GM19324 (cell line): ENCODE data around the gene LMF2.
A peak's percentile ranks its signal among the peaks of the same experiment; 100 is the strongest.

ENCODE experiments used
- ATAC-seq: cut with Tn5 transposase; IDR thresholded peaks from one replicate; pipeline ENCODE4 v1.9.1; 2021; ENCODE audit warnings: mild to moderate bottlenecking, moderate library complexity; ENCODE audit not compliant: unreplicated experiment, low FRiP score

LMF2 gene

DNA sequence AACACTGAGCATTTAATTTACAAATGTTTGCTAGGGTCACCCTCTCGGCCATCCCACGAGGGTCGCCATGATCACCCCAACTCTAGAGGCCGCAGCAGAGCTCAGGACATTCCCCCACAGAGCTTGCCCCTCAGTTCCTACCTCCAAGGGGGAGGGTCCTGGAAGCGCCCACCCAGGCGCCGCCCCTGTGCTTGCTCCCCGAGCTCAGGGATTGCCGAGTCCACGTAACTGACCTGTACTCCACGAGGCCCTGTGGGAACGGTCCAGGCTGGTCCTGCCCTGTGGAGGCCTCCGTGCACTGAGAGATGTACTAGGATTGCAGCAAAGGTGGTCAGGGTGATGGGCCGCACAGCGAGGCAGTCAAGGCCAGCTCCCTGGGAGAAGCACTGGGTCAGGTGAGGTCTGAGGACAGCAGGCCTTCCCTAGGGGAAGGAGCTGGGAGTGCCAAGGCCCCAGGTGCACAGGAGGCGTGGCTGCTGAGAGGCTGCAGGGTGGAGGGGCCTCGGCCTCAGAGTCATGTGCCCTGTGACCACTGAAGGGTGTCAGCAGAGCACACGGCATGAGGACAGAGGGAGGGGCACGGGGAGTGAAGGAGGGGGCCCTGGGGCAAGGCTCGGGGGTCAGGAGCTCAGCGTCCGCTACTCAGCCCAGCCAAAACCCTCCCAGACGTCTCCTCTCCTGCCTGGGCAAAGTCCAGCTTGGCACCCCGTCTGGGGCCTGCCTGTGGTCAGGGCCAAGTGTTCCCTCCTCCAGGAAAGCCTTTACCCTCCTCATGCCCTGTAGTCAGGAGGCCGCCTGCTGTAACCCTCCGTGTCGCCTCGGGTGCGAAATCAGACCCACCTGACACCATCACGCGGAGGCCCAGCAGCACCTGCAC is 23.3 kb downstream of the LMF2 start:
- no peak for ATAC-seq

DNA sequence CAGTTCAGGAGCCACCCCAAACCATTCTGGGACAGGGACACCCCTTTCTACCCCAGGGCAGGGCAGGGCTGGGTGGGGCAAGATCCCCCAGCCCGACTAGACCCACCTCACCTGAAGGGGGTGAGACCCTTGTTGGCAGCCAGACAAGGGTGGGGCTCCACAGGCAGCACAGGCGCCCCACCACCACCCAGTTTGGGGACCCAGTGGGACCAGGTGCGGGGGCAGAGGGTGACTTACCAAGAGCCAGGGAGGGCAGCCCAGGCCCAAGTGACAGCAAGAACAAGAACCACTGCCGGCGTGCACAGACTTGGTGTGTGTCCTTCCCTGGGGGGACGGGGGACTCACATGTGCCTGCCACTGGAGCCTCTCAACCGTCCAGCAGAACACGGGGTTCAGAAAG is 23.9 kb downstream of the LMF2 start:
- no peak for ATAC-seq

DNA sequence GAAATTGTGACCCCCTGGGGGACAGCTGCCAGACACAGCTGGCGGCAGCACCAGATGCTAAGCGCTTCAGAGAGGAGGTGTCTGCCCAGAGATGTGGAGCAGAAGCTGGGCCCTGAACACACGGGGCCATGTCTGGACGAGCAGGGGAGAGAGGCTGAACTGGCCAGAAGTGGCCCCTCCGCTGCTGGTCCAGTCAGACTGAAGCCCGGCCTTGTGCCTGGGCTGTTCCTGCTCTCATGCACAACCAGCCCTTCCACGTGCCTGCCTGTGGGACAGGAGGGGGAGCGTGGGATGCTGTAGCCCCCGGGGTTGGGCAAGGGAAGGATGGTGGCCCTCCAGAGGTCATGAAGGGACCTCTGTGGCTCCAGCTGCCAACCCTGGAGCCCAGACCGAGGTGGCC is 24.4 kb downstream of the LMF2 start:
- ATAC-seq = no peak

DNA sequence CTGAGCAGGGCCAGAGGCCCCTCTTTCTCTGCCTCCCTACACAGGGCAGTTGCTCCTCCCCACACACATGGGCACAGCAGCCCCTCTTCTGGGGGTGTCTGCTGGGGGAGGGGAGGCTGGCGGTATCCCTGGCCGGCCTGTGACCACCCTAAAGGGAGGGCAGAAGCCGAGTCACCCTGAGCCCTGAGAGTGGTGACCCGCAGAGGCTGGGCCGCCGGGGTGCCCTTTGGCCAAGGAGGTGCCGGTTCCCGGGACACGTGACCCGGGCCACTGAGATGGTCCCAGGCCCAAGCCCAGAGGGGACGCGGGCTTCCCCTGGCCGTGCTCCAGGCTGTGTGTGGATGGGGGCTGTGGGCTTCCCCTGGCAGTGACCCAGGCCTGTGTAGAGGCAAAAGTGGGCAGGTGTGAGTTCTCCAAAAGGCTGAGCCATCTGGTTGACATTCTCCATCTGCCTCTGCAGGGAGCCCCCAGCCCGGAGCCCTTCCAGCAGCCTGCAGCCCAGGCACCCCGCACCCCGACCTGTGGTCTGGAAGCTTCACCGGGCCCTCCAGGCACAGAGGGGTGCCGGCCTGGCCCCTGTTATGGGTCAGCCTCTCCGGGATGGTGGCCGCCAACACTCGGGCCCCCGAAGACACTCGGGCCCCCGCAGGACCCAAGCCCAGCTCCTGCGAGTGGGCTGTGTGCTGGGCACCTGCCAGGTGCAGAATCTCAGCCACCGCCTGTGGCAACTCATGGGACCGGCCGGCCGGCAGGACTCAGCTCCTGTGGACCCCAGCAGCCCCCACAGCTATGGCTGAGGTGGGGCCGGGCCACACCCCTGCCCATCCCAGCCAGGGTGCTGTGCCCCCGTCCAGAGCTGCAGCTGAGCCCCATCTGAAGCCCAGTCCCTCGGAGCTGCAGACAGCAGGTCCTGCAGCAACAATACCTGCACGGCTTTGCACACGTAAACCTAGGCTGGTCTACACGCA is 25.1 kb downstream of the LMF2 start:
- no peak for ATAC-seq

DNA sequence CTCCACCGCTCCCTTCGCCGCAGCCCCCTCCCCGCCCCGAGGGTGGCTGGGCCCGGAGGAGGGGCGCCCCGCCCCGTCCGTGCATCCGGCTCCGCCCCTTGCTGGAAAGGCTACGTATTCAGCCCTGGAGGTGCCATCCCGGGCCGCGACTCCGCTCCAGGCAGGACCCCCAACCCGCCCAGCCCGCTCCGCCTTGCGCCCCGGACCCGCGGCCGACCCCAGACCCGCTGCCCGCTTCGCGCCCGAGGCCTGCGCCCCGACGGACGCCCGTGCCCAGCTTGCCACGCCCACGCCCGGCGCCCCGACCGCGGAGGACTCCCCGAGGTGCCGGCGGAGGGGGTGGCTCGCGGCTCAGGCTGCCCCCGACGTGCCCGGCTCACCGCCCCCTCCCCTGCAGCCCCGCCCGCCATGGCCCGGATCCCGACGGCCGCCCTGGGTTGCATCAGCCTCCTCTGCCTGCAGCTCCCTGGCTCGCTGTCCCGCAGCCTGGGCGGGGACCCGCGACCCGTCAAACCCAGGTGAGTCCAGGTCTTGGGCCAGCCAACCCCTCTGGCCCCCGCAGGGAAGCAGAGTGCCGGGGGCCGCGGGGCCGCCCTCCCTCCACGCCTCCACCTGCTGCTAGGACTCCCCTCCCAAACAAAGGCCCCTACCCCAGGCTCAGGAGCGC is 25.9 kb downstream of the LMF2 start, which contains the start of gene ADM2:
TSS of gene ADM2 (plus strand) at position 104 of the 667 bp plus-strand sequence. CDS start at position 409, 305 bp downstream.
- ATAC-seq = no peak

- no peak for ATAC-seq
Measured at GRCh38 chr22:50481045-50481439, 26.5 kb downstream of the LMF2 start.

DNA sequence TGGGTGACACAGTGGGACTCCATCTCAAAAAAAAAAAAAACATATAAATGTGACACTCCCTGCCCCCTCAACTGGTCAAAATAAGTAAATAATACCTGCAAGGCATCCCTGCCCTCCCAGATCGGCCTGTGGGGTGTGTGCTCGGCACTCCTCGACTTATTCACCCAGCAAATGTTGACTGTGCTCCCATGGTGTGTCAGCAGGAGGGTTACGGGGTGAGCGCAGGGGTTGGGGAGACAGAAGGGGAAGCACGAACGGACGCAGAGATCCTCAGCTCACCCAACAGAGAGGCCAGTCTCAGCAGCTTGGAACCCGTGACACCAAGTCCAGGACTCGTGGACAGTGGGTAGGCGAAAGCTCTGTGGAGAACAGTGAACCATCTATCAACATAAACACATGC is 27.8 kb downstream of the LMF2 start:
- ATAC-seq = no peak

GRCh38 chr22:50477923-50478322 is 29.6 kb downstream of the LMF2 start:
- no peak for ATAC-seq

GRCh38 chr22:50476868-50477267 is 30.6 kb downstream of the LMF2 start:
- no peak for ATAC-seq

GRCh38 chr22:50475652-50476002 is 31.9 kb downstream of the LMF2 start:
- ATAC-seq = no peak

- ATAC-seq = peak; percentile 81
Measured at GRCh38 chr22:50474710-50475651, 32.5 kb downstream of the LMF2 start, which contains the start of gene SBF1. SBF1 (minus strand) TSS chr22:50475035; CDS start chr22:50474840, 195 bp downstream.

- no peak for ATAC-seq
Measured at GRCh38 chr22:50473855-50474671, 33.4 kb downstream of the LMF2 start.

- ATAC-seq = no peak
Measured at GRCh38 chr22:50473088-50473487, 34.4 kb downstream of the LMF2 start.

- no peak for ATAC-seq
Measured at GRCh38 chr22:50471962-50472361, 35.5 kb downstream of the LMF2 start.

GRCh38 chr22:50471197-50471847 is 36.2 kb downstream of the LMF2 start:
- no peak for ATAC-seq

GRCh38 chr22:50470491-50470890 is 37.0 kb downstream of the LMF2 start:
- no peak for ATAC-seq

- peak; percentile 58 for ATAC-seq
Measured at GRCh38 chr22:50469377-50470305, 37.9 kb downstream of the LMF2 start.
